Immature natural killer cell (primary cell): ENCODE measurements around the gene KRTAP10-7. TPM values are rescaled to one million over a fixed set of nuclear protein-coding genes. Genes with fewer than 3 reads are reported as not detected.
"Not testable (repeated sequence)": the region's sequence is repeated elsewhere in the genome, so short reads cannot be mapped to it uniquely, and the experiment has no call there.

Experiments used
- DNase-seq, 3 donors: peaks; one replicate each; pipeline ENCODE4 v3.0.0; 2022; ENCODE audit warnings: mixed read lengths in 1 of 3
- H3K27ac Mint-ChIP-seq, 6 donors: one replicate each; pipeline ENCODE4 v1.8.0; 2020; ENCODE audit warnings: mixed read lengths in 6 of 6, mild to moderate bottlenecking in 5 of 6, inconsistent platforms in 4 of 6, moderate library complexity in 3 of 6
- H3K27me3 Mint-ChIP-seq, 3 donors: one replicate each; pipeline ENCODE4 v1.8.0; 2020 to 2021; ENCODE audit warnings: low read depth in 3 of 3, mild to moderate bottlenecking in 3 of 3, mixed read lengths in 3 of 3, moderate library complexity in 3 of 3, inconsistent platforms in 1 of 3
- H3K36me3 Mint-ChIP-seq, 3 donors: one replicate each; pipeline ENCODE4 v1.8.0; 2020; ENCODE audit warnings: mixed read lengths in 3 of 3, inconsistent platforms in 2 of 3, mild to moderate bottlenecking in 2 of 3
- H3K4me1 Mint-ChIP-seq, 2 donors: one replicate each; pipeline ENCODE4 v1.8.0; 2020; ENCODE audit warnings: inconsistent platforms in 2 of 2, mild to moderate bottlenecking in 2 of 2, mixed read lengths in 2 of 2, moderate library complexity in 1 of 2
- H3K4me3 Mint-ChIP-seq, 5 donors: one replicate each; pipeline ENCODE4 v1.8.0; 2020; ENCODE audit warnings: mild to moderate bottlenecking in 5 of 5, mixed read lengths in 5 of 5, inconsistent platforms in 3 of 5, moderate library complexity in 3 of 5
- H3K9me3 Mint-ChIP-seq, 6 donors: one replicate each; pipeline ENCODE4 v1.8.0; 2020; ENCODE audit warnings: mild to moderate bottlenecking in 6 of 6, mixed read lengths in 6 of 6, inconsistent platforms in 4 of 6, moderate library complexity in 3 of 6
- polyA plus RNA-seq, 3 donors: library from polyadenylated mRNA; unstranded; fragments of 300-500 nt; fragmentation: Illumina TruSeq; gene quantifications; one replicate each; pipeline ENCODE4 v1.2.3, GENCODE V29; 2021

Gene KRTAP10-7
- polyA plus RNA-seq, 3 donors from 2014 or later = not detected

DNA sequence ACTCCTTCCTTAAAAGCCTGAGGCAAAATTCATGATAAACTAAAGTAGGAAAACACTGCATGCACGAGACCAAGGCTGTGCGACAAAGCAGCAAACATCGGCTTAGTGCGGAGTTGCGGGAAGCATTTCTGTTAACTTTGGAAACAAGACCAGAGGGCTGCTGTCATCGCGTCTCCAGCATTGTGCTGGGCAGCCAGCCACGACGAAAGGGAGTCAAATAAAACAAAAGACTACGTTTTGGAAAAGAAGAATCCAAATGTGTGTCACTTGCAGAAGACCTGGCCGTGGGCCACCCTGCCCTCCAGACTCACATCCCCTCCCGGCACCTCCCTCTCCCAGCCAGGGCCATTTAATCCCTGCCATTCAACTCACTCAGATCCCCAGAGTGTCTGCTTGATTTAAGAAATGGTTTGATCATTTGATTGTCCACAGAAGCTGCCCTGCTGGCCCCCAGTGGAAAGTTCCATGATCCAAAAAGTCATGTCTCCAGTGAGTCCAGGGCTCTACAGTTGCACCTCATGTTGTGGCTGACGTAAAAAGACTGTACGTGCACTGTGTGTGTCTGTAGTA lies 43.4 kb downstream of the KRTAP10-7 start:
- Mint-ChIP-seq H3K27me3 (peaks cover 10 to 13% (median 11%) of the 10 kb centered on the region in 3 donors), H3K4me1 (peaks cover 0 to 2% of the 10 kb centered on the region in 2 donors), H3K4me3 (no peak overlapping the region), H3K36me3 (peaks cover 9 to 17% (median 17%) of the 10 kb centered on the region in 3 donors), H3K27ac (peak overlapping the region in 1 of 6 donors; percentile 7), H3K9me3 (peaks cover 13 to 35% (median 23%) of the 10 kb centered on the region in 6 donors)
- DNase-seq = no peak

DNA sequence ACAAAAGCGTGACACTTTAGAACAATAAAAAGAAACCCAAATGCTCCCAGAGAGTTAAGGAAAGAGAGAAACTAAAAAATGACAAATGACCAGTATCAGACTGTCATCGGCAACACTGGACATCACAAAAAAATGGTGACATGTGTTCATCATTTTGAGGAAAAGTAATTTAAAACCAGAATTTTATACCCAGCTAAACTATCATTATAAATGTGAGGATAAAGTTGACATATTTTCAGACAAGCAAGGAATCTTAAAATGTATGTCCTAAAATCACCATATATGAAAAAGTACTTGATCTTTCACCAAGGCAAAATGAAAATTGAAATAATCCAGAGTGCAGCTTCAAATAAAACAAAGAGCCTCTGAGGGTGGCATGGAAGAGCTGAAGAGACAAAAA lies 44.5 kb downstream of the KRTAP10-7 start:
- Mint-ChIP-seq H3K27ac (no peak overlapping the region), H3K9me3 (peaks cover 13 to 35% (median 23%) of the 10 kb centered on the region in 6 donors), H3K4me1 (no peaks in the 10 kb centered on the region), H3K27me3 (peaks cover 8 to 13% (median 9%) of the 10 kb centered on the region in 3 donors), H3K4me3 (no peak overlapping the region), H3K36me3 (peaks cover 9 to 17% (median 16%) of the 10 kb centered on the region in 3 donors)
- DNase-seq = no peak

DNA sequence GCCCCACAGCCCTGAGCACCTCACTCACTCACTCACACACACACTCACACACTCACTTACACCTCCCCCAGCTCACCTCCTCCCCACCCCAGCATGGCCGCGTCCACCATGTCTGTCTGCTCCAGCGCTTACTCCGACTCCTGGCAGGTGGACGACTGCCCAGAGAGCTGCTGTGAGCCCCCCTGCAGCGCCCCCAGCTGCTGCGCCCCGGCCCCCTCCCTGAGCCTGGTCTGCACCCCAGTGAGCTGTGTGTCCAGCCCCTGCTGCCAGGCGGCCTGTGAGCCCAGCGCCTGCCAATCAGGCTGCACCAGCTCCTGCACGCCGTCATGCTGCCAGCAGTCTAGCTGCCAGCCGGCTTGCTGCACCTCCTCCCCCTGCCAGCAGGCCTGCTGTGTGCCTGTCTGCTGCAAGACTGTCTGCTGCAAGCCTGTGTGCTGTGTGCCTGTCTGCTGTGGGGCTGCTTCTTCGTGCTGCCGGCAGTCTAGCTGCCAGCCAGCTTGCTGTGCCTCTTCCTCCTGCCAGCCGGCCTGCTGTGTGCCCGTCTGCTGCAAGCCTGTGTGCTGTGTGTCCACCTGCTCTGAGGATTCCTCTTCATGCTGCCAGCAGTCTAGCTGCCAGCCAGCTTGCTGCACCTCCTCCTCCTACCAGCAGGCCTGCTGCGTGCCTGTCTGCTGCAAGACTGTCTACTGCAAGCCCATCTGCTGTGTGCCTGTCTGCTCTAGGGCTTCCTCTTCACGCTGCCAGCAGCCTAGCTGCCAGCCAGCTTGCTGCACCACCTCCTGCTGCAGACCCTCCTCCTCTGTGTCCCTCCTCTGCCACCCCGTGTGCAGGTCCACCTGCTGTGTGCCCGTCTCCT lies 46.2 kb downstream of the KRTAP10-7 start, which contains the start of gene KRTAP10-11:
Gene KRTAP10-11, plus strand, starts transcription at position 49 of the 856 bp plus-strand sequence. Its CDS starts 45 bp downstream, at position 94.
- DNase-seq, H3K27me3 Mint-ChIP-seq, H3K4me1 Mint-ChIP-seq, H3K4me3 Mint-ChIP-seq: not testable (repeated sequence)
- Mint-ChIP-seq H3K27ac (peak within 1 kb of the TSS in 1 of 6 donors; percentile 49), H3K36me3 (peaks cover 9 to 13% (median 11%) of the 10 kb centered on the region in 3 donors), H3K9me3 (peaks cover 10 to 30% (median 23%) of the 10 kb centered on the region in 6 donors)

DNA sequence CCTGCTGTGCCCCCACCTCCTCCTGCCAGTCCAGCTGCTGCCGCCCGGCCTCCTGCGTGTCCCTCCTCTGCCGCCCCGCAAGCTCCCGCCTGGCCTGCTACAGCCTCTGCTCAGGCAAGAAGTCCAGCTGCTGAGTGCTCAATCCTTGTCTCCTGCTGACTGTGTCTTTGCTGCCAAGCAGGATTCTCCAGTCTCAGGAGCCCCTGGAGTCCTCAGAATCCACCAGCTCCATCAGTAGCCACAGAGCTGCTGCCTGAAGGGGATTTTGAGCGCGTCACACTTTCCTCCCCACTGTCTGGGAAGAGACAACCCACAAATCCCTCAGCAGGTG lies 46.8 kb downstream of the KRTAP10-7 start:
- no peak overlapping the region for H3K27ac Mint-ChIP-seq

DNA sequence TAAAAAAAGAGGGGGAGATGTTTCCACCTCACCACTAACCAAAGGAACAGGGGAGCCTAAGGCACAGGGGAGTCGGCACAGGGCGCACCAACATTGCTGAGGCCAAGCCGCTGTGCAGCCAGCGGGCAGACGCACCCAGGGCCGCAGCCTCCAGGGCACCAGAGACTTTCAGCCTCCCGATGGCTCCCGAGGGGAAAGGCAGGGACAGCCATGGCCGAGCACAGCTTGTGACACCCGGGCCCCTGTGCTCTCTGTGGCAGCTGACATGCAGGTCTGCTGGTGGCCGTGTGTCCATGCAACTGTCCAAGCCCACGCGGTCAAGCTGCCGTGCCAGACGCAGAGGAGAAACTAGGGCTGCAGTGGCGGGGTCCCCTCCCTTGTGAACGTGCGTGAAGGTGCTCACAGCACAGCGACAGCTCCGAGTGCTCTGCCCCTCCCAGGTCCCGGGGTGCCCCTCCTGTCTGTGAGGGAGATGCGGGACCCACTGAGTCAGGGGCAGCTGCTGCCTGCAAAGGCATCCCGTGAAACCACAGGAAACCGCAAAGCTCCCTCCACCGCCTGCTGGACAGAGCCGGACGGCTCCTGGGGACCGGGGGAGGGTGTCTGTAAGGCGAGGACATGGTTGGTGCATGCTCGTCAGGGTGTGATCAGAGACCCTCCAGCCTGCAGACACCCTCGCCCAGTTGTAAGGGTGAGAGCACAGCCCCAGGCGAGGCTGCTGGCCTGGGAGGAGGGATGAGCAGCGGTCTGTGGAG lies 48.3 kb downstream of the KRTAP10-7 start:
- Mint-ChIP-seq H3K4me1 (peaks cover 0 to 3% of the 10 kb centered on the region in 2 donors), H3K9me3 (peaks cover 8 to 20% (median 18%) of the 10 kb centered on the region in 6 donors), H3K4me3 (no peak overlapping the region), H3K27ac (no peak overlapping the region), H3K36me3 (peaks cover 9 to 13% (median 11%) of the 10 kb centered on the region in 3 donors), H3K27me3 (peaks cover 0 to 10% (median 5%) of the 10 kb centered on the region in 3 donors)
- DNase-seq = no peak

More for the DNA sequence above, 46.8 kb downstream of the KRTAP10-7 start:
- Mint-ChIP-seq H3K9me3 (peaks cover 10 to 30% (median 23%) of the 10 kb centered on the region in 6 donors), H3K36me3 (peaks cover 9 to 13% (median 11%) of the 10 kb centered on the region in 3 donors), H3K4me1 (no peaks in the 10 kb centered on the region), H3K4me3 (no peak overlapping the region), H3K27me3 (peaks cover 4 to 10% (median 5%) of the 10 kb centered on the region in 3 donors)
- DNase-seq = no peak

DNA sequence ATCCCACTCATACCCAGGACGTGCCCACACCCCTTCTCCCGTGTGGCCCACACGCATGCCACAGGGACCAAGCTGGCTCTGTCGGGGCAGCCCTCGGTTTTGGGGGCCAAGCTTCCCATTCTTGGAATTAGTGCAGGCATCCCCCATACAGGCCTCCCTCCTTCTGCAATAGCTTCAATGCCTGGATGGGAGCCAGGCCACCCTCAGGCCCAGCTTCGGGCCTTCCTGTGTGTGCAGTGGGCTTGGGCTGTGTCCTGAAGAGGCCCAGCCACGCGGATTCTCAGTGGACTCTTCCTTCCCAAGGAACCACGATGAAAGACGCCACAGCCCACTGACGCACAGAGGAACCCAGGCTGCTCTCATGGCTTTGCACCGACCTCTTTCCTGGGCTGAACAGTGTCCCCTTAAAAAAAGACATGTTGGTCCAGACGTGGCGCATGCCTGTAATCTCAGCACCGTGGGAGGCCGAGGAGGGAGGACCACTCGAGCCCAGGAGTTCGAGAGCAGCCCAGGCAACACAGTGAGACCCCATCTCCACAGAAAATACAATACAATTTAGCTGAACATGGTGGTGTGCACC lies 49.2 kb downstream of the KRTAP10-7 start:
- Mint-ChIP-seq H3K4me1 (peaks cover 1 to 10% of the 10 kb centered on the region in 2 donors), H3K36me3 (peaks cover 3 to 5% (median 5%) of the 10 kb centered on the region in 3 donors), H3K9me3 (peaks cover 8 to 11% (median 9%) of the 10 kb centered on the region in 6 donors)

DNA sequence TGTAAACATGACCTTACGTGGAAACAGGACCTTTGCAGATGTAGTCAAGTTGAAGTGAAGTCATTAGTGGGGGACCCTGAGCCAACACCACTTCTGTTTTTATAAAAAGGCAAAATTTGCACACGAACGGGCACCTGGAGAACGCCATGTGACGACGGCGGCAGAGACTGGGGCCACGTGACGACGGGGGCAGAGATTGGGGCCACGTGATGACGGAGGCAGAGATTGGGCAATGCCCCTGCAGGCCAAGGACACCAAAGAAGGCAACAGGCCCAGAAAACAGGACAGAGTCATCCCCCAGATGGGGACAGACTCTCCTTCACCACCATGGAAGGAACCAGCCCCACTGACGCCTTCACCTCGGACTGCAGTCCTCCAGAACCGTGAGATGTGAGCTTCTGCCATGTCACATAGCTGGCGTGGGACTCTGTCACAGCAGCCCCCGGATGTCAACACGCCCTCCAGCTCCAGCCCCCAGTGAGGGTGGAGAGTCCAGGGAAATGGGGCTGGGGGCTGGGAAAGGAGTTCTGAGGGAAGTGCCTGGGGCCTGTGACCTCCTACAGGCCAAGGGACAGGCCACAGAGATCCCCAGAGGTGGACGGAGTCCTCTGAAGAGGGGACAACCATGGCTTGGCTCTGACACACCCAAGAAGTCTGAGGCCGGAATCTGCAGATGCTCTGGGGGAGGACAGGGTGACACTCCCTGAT lies 50.0 kb downstream of the KRTAP10-7 start:
- H3K9me3 Mint-ChIP-seq = peaks cover 2 to 4% (median 3%) of the 10 kb centered on the region in 6 donors
- H3K4me3 Mint-ChIP-seq = no peak overlapping the region
- H3K27me3 Mint-ChIP-seq = peaks cover 1 to 5% (median 2%) of the 10 kb centered on the region in 3 donors
- peaks cover 8 to 18% of the 10 kb centered on the region in 2 donors for H3K4me1 Mint-ChIP-seq
- peak overlapping the region in 2 of 6 donors; percentile 21 to 75 for H3K27ac Mint-ChIP-seq
- no peak for DNase-seq
- no peaks in the 10 kb centered on the region for H3K36me3 Mint-ChIP-seq

More for the DNA sequence above, 49.2 kb downstream of the KRTAP10-7 start:
- no peak overlapping the region for H3K4me3 Mint-ChIP-seq
- DNase-seq = no peak
- H3K27me3 Mint-ChIP-seq = peaks cover 1 to 7% (median 3%) of the 10 kb centered on the region in 3 donors
- no peak overlapping the region for H3K27ac Mint-ChIP-seq

DNA sequence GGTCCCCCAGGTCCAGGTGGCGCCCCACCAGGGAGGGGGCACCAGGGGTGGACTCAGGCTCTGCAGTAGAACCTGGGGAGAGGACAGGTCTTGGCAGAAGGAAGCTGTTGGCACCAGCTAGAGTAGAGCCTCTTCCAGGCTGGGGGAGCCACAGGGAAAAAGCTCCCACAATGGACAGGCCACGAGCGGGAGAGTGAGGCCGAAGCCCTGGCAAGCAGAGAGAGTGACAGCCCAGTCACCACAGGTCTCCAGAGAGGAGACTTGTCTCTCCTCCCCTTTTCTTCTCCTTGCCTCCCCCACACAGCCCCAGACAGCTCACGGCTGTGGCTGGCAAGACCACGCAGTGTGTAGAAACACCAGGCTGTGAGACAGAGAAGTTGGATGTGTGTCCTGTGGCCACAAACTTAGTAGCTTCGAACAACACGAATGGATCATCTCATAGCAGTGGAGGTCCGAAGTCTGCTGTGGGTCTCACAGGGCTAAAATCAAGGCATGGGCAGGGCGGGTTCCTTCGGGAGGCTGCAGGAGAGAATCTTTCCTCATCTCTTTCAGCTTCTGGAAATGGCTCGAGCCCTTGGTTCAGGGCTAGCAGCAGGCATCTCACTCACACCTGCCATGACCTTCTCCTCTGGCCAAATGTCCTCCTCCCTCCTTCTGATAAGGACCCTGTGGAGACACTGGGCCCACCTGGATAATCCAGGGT lies 50.7 kb downstream of the KRTAP10-7 start:
- H3K27ac Mint-ChIP-seq = peak overlapping the region in 3 of 6 donors; percentile 46 to 80 (median 49)
- no peak for DNase-seq
- peaks cover 0 to 4% (median 1%) of the 10 kb centered on the region in 6 donors for H3K9me3 Mint-ChIP-seq
- H3K4me1 Mint-ChIP-seq = peaks cover 12 to 24% of the 10 kb centered on the region in 2 donors
- H3K36me3 Mint-ChIP-seq = peaks cover 0 to 3% (median 0%) of the 10 kb centered on the region in 3 donors
- H3K4me3 Mint-ChIP-seq = no peak overlapping the region
- H3K27me3 Mint-ChIP-seq = peaks cover 1 to 5% (median 2%) of the 10 kb centered on the region in 3 donors

Other genes starting within 250 kb of the KRTAP10-7 start
- 10 to 100 TPM in 1 of 3 donors, 1 to 10 TPM in 2; 3.0 to 11.1 (median 4.4) TPM for gene TRPM2, start 247.0 kb upstream of the KRTAP10-7 start, polyA plus RNA-seq
- gene LRRC3, start 145.1 kb upstream of the KRTAP10-7 start, polyA plus RNA-seq = under 1 TPM in 1 of 3 donors, not detected in 2; 0.29 TPM
- not detected for gene KRTAP10-1, start 60.4 kb upstream of the KRTAP10-7 start, polyA plus RNA-seq
- gene KRTAP10-2, start 49.1 kb upstream of the KRTAP10-7 start, polyA plus RNA-seq = not detected
- not detected for gene KRTAP10-3, start 41.8 kb upstream of the KRTAP10-7 start, polyA plus RNA-seq
- gene KRTAP10-4, start 26.9 kb upstream of the KRTAP10-7 start, polyA plus RNA-seq = not detected
- gene KRTAP10-5, start 20.0 kb upstream of the KRTAP10-7 start, polyA plus RNA-seq = not detected
- gene KRTAP10-6, start 8.1 kb upstream of the KRTAP10-7 start, polyA plus RNA-seq = not detected
- gene KRTAP10-8, start 11.5 kb downstream of the KRTAP10-7 start, polyA plus RNA-seq = not detected
- not detected for gene KRTAP10-9, start 26.5 kb downstream of the KRTAP10-7 start, polyA plus RNA-seq
- not detected for gene KRTAP10-10, start 36.8 kb downstream of the KRTAP10-7 start, polyA plus RNA-seq
- gene KRTAP10-11, start 45.8 kb downstream of the KRTAP10-7 start, polyA plus RNA-seq = not detected
- not detected for gene KRTAP12-4, start 54.1 kb downstream of the KRTAP10-7 start, polyA plus RNA-seq
- gene KRTAP12-3, start 57.3 kb downstream of the KRTAP10-7 start, polyA plus RNA-seq = 1 to 10 TPM in 1 of 3 donors, not detected in 2; 1.3 TPM
- not detected for gene KRTAP12-2, start 66.3 kb downstream of the KRTAP10-7 start, polyA plus RNA-seq
- gene KRTAP12-1, start 81.6 kb downstream of the KRTAP10-7 start, polyA plus RNA-seq = not detected
- gene KRTAP10-12, start 96.6 kb downstream of the KRTAP10-7 start, polyA plus RNA-seq = not detected
- not detected for gene TSPEAR, start 111.0 kb downstream of the KRTAP10-7 start, polyA plus RNA-seq
- 10 to 100 TPM; 43.6 to 62.9 (median 56.2) TPM for gene UBE2G2, start 201.2 kb downstream of the KRTAP10-7 start, polyA plus RNA-seq
- gene SUMO3, start 217.5 kb downstream of the KRTAP10-7 start, polyA plus RNA-seq = 10 to 100 TPM; 85.2 to 95.7 (median 87.4) TPM